Left renal pelvis (tissue), 4 donors: ENCODE results near the gene SPATA6. TPM values are rescaled to one million over a fixed set of nuclear protein-coding genes. Genes with fewer than 3 reads are reported as not detected.
"Not testable (repeated sequence)": the region's sequence is repeated elsewhere in the genome, so short reads cannot be mapped to it uniquely, and the experiment has no call there.

Source experiments
- DNase-seq, 4 donors: peaks; one replicate each; pipeline ENCODE4 v3.0.0-alpha.2; 2013; ENCODE audit warnings: low read depth in 4 of 4, low spot score in 3 of 4
- polyA plus RNA-seq, 4 donors: library from polyadenylated mRNA; unstranded; fragments of 120-200 nt; gene quantifications; one replicate each; pipeline ENCODE4 v1.2.1, GENCODE V29; 2013; ENCODE audit not compliant: insufficient read length in 4 of 4

Gene SPATA6
- polyA plus RNA-seq, 4 donors = 15.3 to 16.9 (median 16.4) TPM

DNA sequence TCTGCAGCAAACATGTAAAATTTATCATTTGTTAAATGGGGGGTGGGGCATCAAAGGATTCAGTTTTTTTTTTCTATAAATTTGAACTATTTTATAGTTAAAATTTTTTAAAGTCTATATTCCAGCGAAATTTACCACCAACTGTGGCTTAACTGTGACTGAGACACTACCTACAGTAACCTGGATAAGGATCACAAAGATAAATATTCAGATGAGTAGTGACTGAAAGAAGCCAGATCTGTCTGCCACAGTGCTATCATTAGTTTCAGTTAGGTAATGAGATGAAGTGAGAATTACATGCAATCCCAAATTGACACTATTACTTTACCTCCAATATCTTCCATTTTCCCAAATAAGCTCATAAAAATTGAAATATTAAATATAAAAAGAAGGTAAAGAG, 5.4 kb downstream of the SPATA6 start:
- DNase-seq = no peak

DNA sequence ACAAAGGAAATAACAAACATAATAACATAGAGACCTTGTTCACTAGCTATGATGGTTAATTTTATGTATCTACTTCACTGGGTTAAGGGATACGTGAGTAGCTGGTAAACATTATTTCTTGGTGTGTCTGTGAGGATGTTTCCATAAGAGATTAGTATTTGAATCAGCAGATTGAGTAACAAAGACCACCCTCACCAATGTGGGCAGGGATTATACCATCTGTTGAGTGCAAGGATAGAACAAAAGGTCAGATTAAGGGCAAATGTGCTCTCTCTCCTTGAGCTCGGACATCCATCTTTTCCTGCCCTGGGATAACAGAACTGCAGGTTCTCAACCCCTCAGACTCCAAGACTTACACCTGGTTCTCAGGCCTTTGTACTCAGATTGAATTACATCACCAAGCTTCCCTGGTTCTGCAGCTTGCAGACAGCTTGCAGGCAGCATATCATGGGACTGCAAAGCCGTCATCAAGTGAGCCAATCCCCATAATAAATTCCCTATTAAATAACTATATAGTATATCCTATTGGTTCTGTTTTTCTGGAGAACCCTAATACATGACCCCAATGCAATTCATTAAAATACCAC, 9.2 kb downstream of the SPATA6 start:
- DNase-seq = peak in 1 of 4 donors; percentile 11

DNA sequence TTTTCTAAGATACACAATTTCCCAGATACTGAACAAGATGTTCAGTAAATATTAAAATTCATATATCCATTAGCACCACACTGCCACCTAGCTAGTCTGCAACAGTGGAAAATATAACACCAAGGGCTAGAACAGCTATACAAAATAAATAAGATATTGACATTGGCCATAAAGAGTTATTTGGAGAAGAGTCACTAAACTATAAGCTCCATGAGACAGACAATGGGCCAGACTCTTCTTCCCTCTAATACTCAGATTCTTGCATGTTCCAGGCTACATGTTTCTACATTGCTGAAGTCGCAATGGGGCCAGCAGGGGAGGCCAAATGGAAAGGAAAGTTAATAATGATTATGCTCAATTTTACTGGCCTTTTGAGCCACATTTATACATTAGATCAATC, 21.5 kb downstream of the SPATA6 start:
- no peak for DNase-seq

DNA sequence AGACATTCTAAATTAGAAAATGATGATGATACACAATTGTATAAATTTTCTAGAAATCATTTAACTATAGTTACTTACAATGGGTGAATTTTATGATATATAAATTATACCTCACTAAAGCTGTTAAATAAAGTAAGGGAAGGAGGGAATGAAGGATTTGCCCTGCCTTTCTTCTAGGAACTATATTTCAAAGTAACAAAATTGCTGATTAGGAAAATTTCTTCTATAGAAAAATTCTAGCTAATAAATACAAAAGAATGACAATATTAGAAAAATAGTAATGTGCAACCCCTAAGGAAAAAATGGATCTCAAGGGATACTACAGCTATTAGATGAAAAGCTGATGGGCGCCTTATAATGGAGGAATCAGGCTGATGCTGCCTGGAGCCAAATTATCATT, 23.1 kb downstream of the SPATA6 start:
- DNase-seq = no peak

DNA sequence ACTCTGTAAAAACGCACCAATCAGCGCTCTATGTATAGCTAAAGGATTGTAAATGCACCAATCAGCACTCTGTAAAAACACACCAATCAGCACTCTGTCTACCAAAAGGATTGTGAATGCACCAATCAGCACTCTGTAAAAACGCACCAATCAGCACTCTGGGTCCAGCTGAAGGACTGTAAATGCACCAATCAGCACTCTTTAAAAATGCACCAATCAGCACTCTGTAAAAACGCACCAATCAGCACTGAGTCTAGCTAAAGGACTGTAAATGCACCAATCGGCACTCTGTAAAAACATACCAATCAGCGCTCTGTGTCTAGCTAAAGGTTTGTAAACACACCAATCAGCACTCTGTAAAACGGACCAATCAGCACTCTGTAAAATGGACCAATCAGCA, 27.8 kb downstream of the SPATA6 start:
- not testable (repeated sequence) for DNase-seq

DNA sequence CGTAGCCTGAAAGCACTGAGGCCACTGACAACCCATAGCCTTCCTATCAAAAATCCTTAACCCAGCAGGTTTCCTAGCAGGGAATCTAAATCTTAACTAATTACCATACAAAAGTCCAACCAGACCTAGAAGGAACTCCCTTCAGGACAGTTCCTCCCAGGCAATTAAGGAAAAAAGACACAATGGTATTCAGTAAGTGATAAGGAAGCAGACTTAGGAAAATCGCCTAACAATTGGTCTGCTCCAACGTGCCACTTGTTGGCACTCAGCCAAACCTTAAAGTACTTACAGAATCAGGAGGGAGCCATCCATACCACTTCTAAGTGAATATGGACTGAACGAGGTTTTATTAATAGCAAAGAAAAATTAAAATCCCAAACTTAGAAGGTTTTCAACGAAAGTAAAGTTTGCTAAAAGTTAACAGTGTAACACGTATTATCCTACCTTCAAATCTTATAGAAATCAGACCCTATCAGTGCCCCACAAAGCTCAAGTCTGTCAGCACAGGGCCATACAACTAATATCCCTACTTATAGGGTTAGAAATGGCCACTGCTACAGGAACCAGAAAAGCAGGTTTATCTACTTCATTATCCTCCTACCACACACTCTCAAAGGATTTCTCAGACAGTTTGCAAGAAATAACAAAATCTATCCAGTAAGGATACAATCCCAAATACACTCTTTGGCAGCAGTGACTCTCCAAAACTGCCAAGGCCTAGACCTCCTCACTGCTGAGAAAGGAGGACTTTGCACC, 29.0 kb downstream of the SPATA6 start:
- no peak for DNase-seq

DNA sequence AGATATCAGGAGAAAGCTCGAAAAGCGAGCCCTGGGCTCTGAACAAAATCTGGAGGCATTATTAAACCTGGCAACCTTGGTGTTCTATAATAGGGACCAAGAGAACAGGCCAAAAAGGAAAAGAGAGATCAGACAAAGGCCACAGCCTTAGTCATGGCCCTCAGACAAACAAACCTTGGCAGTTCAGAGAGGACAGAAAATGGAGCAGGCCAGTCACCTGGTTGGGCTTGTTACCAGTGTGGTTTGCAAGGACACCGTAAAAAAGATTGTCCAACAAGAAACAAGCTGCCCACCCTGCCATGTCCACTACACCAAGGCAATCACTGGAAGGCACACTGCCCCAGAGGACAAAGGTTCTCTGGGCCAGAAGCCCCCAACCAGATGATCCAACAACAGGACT, 31.2 kb downstream of the SPATA6 start:
- DNase-seq = not testable (repeated sequence)

DNA sequence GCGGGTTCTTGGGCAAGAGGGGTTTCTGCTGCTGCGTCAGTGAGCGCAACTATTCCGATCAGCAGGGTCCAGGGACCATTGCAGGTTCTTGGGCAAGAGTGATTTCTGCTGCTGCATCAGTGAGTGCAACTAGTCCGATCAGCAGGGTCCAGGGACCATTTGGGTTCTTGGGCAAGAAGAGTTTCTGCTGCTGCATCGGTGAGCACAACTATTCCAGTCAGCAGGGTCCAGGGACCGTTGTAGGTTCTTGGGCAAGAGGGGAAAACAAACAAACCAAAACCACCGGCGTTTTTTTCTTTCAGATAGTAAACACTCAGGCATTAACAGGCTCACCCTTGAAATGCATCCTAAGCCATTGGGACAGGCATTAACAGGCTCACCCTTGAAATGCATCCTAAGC, 32.6 kb downstream of the SPATA6 start:
- DNase-seq = no peak

DNA sequence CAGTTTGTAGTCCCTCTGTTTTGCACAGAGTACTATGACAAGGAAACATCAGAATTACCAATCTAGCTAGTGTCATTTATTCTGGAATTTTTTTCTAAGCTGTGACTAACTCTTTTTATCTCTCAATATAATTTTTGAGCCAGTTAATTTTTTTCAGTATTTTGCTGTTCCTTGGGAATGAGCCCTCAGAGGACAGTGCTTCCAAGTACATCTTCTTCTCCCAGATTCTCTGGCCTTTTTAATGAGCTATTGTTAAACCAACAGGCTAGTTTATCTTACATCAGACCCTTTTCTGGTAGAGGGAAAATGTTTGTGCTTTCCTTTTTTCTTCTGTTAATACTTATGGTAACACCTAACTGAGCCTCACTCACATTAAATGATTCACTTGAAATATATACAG, 34.6 kb downstream of the SPATA6 start:
- not testable (repeated sequence) for DNase-seq

DNA sequence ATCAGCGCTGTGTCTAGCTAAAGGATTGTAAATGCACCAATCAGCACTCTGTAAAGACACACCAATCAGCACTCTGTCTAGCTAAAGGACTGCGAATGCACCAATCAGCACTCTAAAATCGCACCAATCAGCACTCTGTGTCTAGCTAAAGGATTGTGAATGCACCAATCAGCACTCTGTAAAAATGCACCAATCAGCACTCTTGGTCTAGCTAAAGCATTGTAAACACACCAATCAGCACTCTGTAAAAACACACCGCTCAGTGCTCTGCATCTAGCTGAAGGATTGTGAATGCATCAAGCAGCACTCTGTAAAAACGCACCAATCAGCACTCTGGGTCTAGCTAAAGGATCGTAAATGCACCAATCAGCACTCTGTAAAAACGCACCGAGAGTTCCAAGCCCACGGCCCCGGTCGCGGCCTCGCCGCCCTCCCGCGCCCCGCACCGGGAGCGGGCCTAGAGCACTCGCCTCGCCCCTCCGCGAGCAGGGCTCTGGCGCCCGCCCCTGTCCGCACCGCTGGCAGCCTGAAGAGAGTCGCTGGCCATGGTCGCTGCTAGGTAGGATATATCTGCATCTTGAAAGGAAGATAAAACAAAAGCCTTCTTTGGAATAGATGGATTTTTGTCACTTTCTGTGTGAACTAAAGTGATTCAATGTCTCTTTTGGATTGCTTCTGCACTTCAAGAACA, 36.5 kb downstream of the SPATA6 start:
- DNase-seq = not testable (repeated sequence)

DNA sequence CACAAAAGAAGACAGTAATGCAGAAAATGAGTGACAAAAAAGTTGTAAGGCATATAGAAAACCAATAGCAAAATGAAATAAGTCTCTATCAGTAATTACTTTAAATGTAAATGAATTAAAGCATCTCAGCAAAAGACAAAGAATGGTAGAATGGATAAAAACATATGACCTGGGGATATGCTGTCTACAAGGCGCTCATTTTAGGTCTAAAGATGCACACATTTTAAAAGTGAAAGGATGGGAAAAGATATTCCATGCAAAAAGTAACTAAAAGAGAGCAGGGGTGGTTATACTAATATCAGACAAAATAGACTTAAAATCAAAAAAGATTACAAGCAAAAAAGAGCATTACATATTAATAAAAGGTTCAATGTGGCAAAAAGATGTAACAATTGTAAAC, 41.2 kb downstream of the SPATA6 start:
- no peak for DNase-seq

DNA sequence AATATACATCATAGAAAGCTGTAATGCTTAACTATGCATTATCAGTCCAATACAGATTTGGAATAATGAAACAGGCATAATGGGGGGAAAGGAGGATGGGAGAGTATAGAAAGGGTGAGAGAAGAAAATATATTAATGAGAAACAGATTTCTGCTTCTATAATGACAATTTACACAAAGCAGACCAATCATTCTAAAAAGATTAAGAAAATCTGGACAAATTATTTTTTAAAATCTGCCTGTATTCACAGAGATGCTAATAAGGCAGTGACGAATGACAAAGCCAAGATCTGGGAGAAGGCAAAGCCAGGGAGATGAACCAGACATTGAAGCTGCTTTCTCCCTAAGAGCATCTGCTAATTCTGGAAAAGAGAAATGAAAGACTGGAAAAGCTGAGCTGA, 50.0 kb downstream of the SPATA6 start:
- no peak for DNase-seq

DNA sequence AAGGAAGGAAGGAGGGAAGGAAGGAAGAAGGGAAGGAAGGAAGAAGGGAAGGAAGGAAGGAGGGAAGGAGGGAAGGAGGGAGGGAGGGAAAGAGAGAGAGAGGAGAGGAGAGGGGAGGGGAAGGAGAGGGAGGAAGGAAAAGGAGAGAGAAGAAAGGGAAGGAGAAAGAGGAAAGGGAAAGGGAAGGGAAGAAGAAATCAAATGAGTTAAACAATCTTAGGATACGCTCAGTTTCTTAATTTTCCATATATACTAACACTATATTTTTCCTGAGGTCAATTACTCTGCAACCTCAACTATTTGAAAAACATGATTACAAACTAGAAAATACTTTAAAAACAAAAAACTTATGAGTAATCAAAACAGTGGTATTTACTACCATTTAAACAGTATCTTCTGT, 53.3 kb downstream of the SPATA6 start:
- DNase-seq = no peak

DNA sequence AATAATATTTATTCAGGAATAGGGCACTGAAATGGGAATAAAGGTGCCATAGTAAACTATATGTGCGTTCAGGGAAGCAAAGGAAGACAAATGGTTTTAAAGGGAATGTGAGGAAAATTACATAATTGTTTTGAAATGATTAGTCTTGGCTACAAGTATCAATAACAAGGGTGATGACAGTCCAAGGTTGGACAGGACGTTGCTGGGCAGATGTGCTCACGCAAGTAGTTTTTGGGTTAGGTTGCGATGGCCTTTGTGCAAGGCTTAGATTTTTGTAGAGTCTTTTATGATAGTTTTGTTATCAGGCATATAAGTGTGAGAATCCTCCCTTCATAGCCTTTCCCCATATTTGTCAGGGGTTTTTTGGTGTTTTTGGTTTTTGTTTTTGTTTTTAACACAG, 57.0 kb downstream of the SPATA6 start:
- no peak for DNase-seq

DNA sequence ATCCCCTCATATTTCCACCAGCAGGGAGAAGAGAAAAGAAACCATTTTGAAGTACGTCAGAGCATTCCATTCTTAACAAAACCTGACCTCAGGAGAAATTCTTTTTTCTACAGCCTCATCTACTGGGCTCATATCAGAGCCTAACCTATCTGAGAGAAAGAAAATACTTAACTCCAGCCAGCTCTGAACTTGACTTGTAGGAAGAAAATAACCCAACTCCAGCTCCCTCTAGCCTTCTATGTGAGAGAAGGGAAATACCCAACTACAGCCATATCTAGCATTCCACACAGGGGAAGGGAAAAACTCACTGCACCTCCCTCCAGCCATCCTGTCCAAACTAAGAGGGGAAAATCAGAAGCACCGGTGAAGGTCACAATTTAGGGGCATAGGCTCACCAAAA, 57.7 kb downstream of the SPATA6 start:
- no peak for DNase-seq

DNA sequence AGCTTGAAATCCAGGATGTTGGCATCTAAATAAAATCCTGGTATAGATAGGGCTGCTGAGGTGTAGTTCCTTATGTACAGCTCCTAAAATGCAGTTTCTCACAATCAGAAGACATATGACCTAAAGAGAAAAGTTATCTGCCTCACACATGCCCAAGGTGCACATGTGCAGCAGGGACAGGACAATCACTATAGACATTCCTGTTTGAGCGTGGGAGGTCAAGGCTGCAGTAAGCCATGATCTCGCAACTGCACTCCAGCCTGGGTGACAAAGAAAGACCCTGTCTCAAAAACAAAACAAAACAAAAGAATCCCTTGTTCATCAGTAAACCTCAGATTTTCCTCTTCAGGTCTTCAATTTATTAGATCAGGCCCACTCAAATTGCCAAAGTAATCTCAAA, 66.1 kb downstream of the SPATA6 start:
- no peak for DNase-seq

DNA sequence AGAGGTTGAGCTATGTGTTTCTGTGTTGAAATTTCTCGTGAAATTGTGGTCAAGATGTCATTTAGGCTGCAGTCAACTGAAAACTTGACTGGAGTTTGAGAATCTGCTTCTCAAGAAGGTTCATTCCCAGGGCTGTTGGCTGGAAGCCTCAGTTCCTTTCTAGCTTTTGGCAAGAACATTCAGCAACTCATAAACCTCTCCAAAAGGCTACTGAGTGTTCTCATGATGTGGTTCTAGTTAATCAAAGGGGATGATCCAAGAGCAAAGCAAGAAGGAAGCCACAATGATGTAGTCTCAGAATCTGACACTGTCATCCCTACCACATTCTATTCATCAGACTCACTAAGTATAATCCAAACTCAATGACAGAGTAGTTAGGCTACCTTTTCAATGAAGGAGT, 66.6 kb downstream of the SPATA6 start:
- DNase-seq = no peak

DNA sequence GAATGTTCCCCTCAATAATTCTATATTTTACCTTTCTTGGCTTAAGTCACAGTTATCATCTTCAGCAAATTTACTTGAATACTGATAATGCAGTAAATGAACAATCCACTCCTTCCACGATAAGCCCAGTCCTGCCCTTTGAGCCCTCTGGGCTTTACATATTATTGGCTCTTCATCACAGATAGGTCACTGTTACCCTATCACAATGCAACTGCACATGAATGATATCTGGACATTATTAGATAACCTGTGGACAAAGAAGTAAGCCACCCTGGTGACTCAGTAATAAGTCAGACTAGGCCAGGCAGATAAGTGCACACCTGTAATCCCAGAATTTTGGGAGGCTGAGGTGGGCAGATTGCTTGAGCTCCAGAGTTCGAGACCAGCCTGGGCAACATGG, 69.4 kb downstream of the SPATA6 start:
- DNase-seq = no peak

DNA sequence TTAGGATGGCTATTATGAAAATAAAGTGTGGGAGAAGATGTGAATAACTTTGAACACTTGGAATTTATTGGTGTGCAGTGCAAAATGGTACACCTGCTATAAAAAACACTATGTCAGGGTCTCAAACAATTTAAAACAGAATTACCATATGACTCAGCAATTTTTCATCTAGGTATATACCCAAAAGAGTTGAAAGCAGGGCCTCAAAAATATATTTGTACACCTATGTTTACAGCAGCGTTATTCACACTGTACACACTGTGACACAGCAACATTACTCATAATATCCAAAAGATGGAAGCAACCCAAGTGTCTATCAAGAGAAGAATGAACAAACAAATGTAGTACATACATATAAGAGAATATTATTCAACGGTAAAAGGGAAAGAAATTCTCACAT, 75.8 kb downstream of the SPATA6 start:
- no peak for DNase-seq

DNA sequence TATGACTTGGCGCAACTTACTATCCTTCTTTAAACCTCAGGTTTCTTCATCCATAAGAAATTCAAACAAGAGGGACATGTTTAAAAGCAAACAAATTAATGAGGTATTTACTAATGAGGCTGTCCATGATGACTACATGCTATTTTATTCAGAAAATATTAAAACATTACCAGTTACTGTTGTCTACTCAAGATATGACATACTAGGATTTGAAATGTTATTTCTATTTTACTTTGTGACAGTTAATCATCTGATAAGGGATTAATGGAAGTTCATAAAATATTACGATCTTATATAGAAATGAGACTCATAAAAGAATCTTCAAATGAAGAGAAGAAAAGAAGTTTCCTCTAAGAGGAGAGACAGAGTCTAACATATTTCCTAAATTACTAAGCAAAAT, 80.1 kb downstream of the SPATA6 start:
- no peak for DNase-seq

DNA sequence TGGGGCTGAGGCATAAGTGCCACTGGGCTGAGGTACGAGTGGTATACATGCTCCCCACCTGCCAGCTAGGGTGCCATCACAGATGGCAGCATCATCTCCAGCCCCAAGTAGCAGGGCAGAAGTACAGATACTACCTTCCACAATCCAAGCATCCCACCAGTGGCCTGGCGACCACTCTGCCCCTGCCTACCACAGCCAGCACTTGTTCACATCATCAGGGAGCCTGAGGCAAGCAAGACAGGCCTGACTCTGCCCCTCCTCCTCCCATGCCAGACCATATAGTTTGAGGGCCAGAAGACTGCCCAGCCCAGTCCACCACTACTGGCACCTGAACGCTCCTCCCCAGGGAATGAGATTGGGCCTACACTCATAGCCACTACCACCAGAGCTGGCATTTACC, 84.6 kb downstream of the SPATA6 start:
- no peak for DNase-seq

DNA sequence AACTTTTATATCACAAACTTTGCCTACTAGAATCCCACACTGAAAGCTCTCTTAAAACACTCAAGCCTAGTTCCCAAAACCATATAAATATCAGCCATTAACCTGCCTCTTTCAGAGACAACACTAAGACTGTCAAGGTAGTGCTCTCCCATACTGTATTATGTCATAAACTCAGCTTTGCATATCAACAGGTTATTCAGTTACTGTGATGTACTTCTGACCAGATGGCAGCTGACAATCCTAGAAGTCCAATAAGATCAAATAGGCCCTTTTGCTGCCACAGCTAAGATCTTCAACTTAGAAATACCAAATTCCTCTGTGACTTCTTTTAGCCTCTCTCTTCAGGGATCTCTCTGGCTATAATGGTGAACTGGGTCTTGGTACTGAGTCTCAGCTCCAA, 97.2 kb downstream of the SPATA6 start:
- no peak for DNase-seq
